GM12878 (cell line): ENCODE data around the gene DAO. TPM values are rescaled to one million over a fixed set of nuclear protein-coding genes. Genes with fewer than 3 reads are reported as not detected.

Experiments used
- ATAC-seq: fragments of 200-7000 bp; cut with Tn5 transposase; 3 replicates; pipeline ENCODE4 v1.9.1; 2020; ENCODE audit warnings: mild to moderate bottlenecking, moderate library complexity
- BruUV-seq: library from RNA; stranded (reverse); fragments of 400-500 nt; replicated peaks from 2 replicates; lab custom pipeline; 2021; lab: Mats Ljungman, UMichigan
- CTCF ChIA-PET: fragments of 300-600 bp; sonication (Branson Sonifier 250); formaldehyde crosslinking; extraction: SDS; loops from one replicate; lab custom pipeline; 2021; ENCODE audit warnings: inconsistent platforms; lab: Yijun Ruan, JAX
- POLR2A ChIA-PET: fragments of 350-600 bp; formaldehyde crosslinking; extraction: SDS; loops from one replicate; lab custom pipeline; 2021; ENCODE audit warnings: inconsistent platforms; lab: Charles Lee
- RAD21 ChIA-PET: fragments of 300-600 bp; sonication (Branson Sonifier 250); formaldehyde crosslinking; loops from one replicate; lab custom pipeline; 2023; ENCODE audit warnings: antibody characterized with exemption; ENCODE audit not compliant: unreplicated experiment; lab: Charles Lee
- SMC1A ChIA-PET: fragments of 300-600 bp; sonication (Branson Sonifier 250); formaldehyde crosslinking; loops from one replicate; lab custom pipeline; 2023; ENCODE audit not compliant: unreplicated experiment, uncharacterized antibody; lab: Charles Lee
- DNase-seq: peaks from one replicate; pipeline ENCODE4 v3.0.0-alpha.2; 2011; ENCODE audit warnings: low read depth, low spot score
- FAIRE-seq: peaks from 3 replicates; lab custom pipeline; 2011; peaks lifted over from hg19 to GRCh38; lab: Jason Lieb, UNC
- H2AFZ ChIP-seq: 2 replicates; pipeline ENCODE4 v1.6.0; 2011; ENCODE audit warnings: low read depth, low read length, control low read depth; ENCODE audit not compliant: control insufficient read depth
- H3K27ac ChIP-seq: 2 replicates; pipeline ENCODE4 v1.5.1; 2011; ENCODE audit warnings: control low read depth; ENCODE audit not compliant: control insufficient read depth, insufficient read depth
- H3K27me3 ChIP-seq, 2 experiments: replicated peaks in 1 of 2; 2 replicates each; pipeline versions ENCODE4 v1.6.0 to v1.6.1; 2011; ENCODE audit warnings: low read length in 1 of 2; ENCODE audit not compliant: control insufficient read depth in 2 of 2, insufficient read depth in 2 of 2
- H3K36me3 ChIP-seq, 2 experiments: 2 replicates each; pipeline ENCODE4 v1.5.1; 2011; ENCODE audit warnings: low read length in 1 of 2; ENCODE audit not compliant: control insufficient read depth in 2 of 2, insufficient read depth in 2 of 2
- H3K4me1 ChIP-seq: 2 replicates; pipeline ENCODE4 v1.6.1; 2011; ENCODE audit warnings: mild to moderate bottlenecking, low read length, moderate library complexity, mixed read lengths; ENCODE audit not compliant: control insufficient read depth, insufficient read depth
- H3K4me2 ChIP-seq: 2 replicates; pipeline ENCODE4 v1.6.0; 2011; ENCODE audit warnings: control low read depth; ENCODE audit not compliant: control insufficient read depth, insufficient read depth
- H3K4me3 ChIP-seq: fragments of 200-600 bp; sonication (generic); 2 replicates; pipeline ENCODE4 v1.5.1; 2016
- H3K79me2 ChIP-seq: 2 replicates; pipeline ENCODE4 v1.6.0; 2011; ENCODE audit warnings: low read length; ENCODE audit not compliant: control insufficient read depth, insufficient read depth
- H3K9ac ChIP-seq: 2 replicates; pipeline ENCODE4 v1.8.0; 2011; ENCODE audit warnings: low read length, control low read depth, mixed read lengths; ENCODE audit not compliant: control insufficient read depth, insufficient read depth
- H3K9me3 ChIP-seq: replicated peaks from 3 replicates; pipeline ENCODE4 v1.5.1; 2011; ENCODE audit warnings: mild to moderate bottlenecking, low read length; ENCODE audit not compliant: control insufficient read depth, insufficient read depth
- H4K20me1 ChIP-seq: 2 replicates; pipeline ENCODE4 v1.6.0; 2011; ENCODE audit not compliant: control insufficient read depth, insufficient read depth
- ATF7 ChIP-seq: fragments of 450-650 bp; IDR thresholded peaks from 2 replicates; pipeline ENCODE4 v1.6.1; 2016; ENCODE audit warnings: low read depth, mild to moderate bottlenecking
- CBFB ChIP-seq: IDR thresholded peaks from 2 replicates; pipeline ENCODE4 v1.6.1; 2016; ENCODE audit warnings: antibody characterized with exemption, low read depth
- CHD4 ChIP-seq: fragments of 200-600 bp; sonication (generic); IDR thresholded peaks from 2 replicates; pipeline ENCODE4 v1.6.1; 2016; ENCODE audit warnings: mild to moderate bottlenecking
- CREB1 ChIP-seq: IDR thresholded peaks from 2 replicates; pipeline ENCODE4 v1.6.1; 2012; ENCODE audit warnings: low read depth, mild to moderate bottlenecking, inconsistent platforms
- ETV6 ChIP-seq, 2 experiments: fragments of 450-650 bp in 1 of 2; IDR thresholded peaks in 1 of 2; conservative IDR thresholded peaks in 1 of 2; 2 replicates each; pipeline ENCODE4 v1.6.1; 2014; ENCODE audit warnings: antibody characterized with exemption in 1 of 2, borderline replicate concordance in 1 of 2, low read depth in 1 of 2, mild to moderate bottlenecking in 1 of 2, moderate library complexity in 1 of 2
- MTA3 ChIP-seq: IDR thresholded peaks from 2 replicates; pipeline ENCODE4 v1.6.1; 2012; ENCODE audit warnings: low read length, inconsistent platforms, borderline replicate concordance
- MYC ChIP-seq: IDR thresholded peaks from 2 replicates; pipeline ENCODE4 v1.6.1; 2011; ENCODE audit warnings: mild to moderate bottlenecking, low read length, moderate library complexity, inconsistent platforms; ENCODE audit not compliant: insufficient read depth, insufficient replicate concordance, insufficient read length, severe bottlenecking
- NFYA ChIP-seq: IDR thresholded peaks from 2 replicates; pipeline ENCODE4 v1.6.1; 2011; ENCODE audit warnings: low read depth, mild to moderate bottlenecking, low read length, improper control_type of control experiment, borderline replicate concordance
- ZBTB40 ChIP-seq: fragments of 450-650 bp; IDR thresholded peaks from 2 replicates; pipeline ENCODE4 v1.6.1; 2016; ENCODE audit warnings: mild to moderate bottlenecking, moderate library complexity, borderline replicate concordance
- WGBS: methylation state at CpG from one replicate; pipeline ENCODE4 v1.1.6; 2016; ENCODE audit warnings: low lambda C conversion rate; ENCODE audit not compliant: insufficient replicate concordance, insufficient coverage; ENCODE audit errors: missing lambda C conversion rate; 5-methylcytosine and 5-hydroxymethylcytosine counted together
- in situ Hi-C: fragments of 300-500 bp; cut with MboI; formaldehyde crosslinking; loops from 9 replicates; pipeline ENCODE4 v1.14.3; 2018; ENCODE audit warnings: mixed read lengths
- intact Hi-C: fragments of 100-400 bp; cut with micrococcal nuclease; formaldehyde crosslinking; loops from one replicate; pipeline ENCODE4 v1.14.2; 2022; ENCODE audit not compliant: unreplicated experiment
- polyA plus RNA-seq, 11 experiments: library from polyadenylated mRNA; depleted of rRNA in 4 of 11; unstranded in 6 of 11; stranded (reverse) in 5 of 11; fragments of >200 nt; fragmentation: Nextera tagmentation in 4 of 11; fragmentation: Illumina TruSeq in 1 of 11; extraction: Ambion mirVana in 4 of 11; extraction: Trizol in 1 of 11; gene quantifications; 1 replicate in 1 of 11; 2 replicates in 10 of 11; pipeline versions ENCODE4 v1.2.1 to v1.2.3, GENCODE V29; 2011 to 2016; ENCODE audit warnings: inconsistent platforms in 2 of 11, missing spikeins in 2 of 11, low read depth in 1 of 11
- total RNA-seq, 4 experiments: library from RNA; depleted of rRNA in 3 of 4; stranded (reverse); fragments of >200 nt in 3 of 4; fragmentation: Illumina TruSeq in 1 of 4; extraction: Trizol in 1 of 4; gene quantifications; 2 replicates each; pipeline versions ENCODE4 v1.2.1 to v1.2.3, GENCODE V29; 2013 to 2021

DAO gene
- total and polyA plus RNA-seq, 10 of the 15 experiments (the other 5 are each of a cell fraction or from before 2014, with no cell fraction given): 0.15 TPM; not detected in 9

GRCh38 chr12:108906971-108907370 is 27.1 kb downstream of the DAO start (continued):
- no peak for TF ChIP-seq ZBTB40

GRCh38 chr12:108907839-108908351 is 28.0 kb downstream of the DAO start:
- Histone ChIP-seq H3K27me3 (no peaks in the 10 kb centered on the region), H3K4me1 (no peaks in the 10 kb centered on the region; the same call in 1 of the 2 replicates), H3K9ac (no peak overlapping the region), H3K9me3 (no peaks in the 10 kb centered on the region; the same call in 2 of the 3 replicates), H3K36me3 (no peaks in the 10 kb centered on the region), H3K4me2 (no peak overlapping the region), H3K27ac (no peak overlapping the region), H4K20me1 (no peaks in the 10 kb centered on the region), H2AFZ (no peak overlapping the region), H3K79me2 (no peaks in the 10 kb centered on the region), H3K4me3 (no peak overlapping the region)
- ChIA-PET POLR2A (interaction anchor here (0.6 kb wide), 1 partner anchor 144 kb away, joined by 3 read pairs; no protein-coding TSS in a partner anchor), RAD21 (no interaction called here), SMC1A (interaction anchor here (0.8 to 1.1 kb wide), 2 partner anchors 43 to 47 kb away, joined by 3 read pairs; no protein-coding TSS in a partner anchor), CTCF (interaction anchor here (1.2 to 2.2 kb wide), 2 partner anchors 15 to 24 kb away, joined by 4 to 6 read pairs; no protein-coding TSS in a partner anchor)
- in situ Hi-C loops (no loop called here), intact Hi-C loops (no loop called here)
- FAIRE-seq (no peak), DNase-seq (no peak), ATAC-seq (no peak)
- WGBS: 0% methylated on average over 2 of the region's 2 CpGs
- no TSS peak for BruUV-seq
- TF ChIP-seq CHD4 (no peak), NFYA (no peak), MYC (no peak), ATF7 (no peak), ETV6 (conservative IDR thresholded peaks at IDR 0.05 in 1 of 2, IDR thresholded peaks at IDR 0.05 in 1 of 2; ENCODE audit: borderline replicate concordance in 1 of 2, low read depth in 1 of 2) (no peak), CBFB (no peak), MTA3 (no peak), CREB1 (no peak)
